GM18861 (cell line): ENCODE results near the gene EXOC7.
A peak's percentile ranks its signal among the peaks of the same experiment; 100 is the strongest.
"Not testable (repeated sequence)": the region's sequence is repeated elsewhere in the genome, so short reads cannot be mapped to it uniquely, and the experiment has no call there.

Experiments
- ATAC-seq: cut with Tn5 transposase; IDR thresholded peaks from one replicate; pipeline ENCODE4 v1.9.1; 2021; ENCODE audit not compliant: unreplicated experiment

Gene EXOC7

GRCh38 chr17:76076146-76076764 is 27.3 kb downstream of the EXOC7 start:
- no peak for ATAC-seq

- no peak for ATAC-seq
Measured at GRCh38 chr17:76075364-76076145, 28.0 kb downstream of the EXOC7 start.

- ATAC-seq, result no peak
Measured at GRCh38 chr17:76074390-76075363, 28.9 kb downstream of the EXOC7 start, which contains the start of gene GALR2. Gene GALR2 (plus strand): TSS chr17:76074781. CDS start chr17:76074884, 103 bp downstream.

- ATAC-seq, result peak; percentile 83
Measured at GRCh38 chr17:76072148-76072858, 31.3 kb downstream of the EXOC7 start, which contains the start of gene SRP68. Gene SRP68 (minus strand): TSS chr17:76072517. CDS start chr17:76072491, 26 bp downstream.

- no peak for ATAC-seq
Measured at GRCh38 chr17:76071531-76072147, 31.9 kb downstream of the EXOC7 start.

DNA sequence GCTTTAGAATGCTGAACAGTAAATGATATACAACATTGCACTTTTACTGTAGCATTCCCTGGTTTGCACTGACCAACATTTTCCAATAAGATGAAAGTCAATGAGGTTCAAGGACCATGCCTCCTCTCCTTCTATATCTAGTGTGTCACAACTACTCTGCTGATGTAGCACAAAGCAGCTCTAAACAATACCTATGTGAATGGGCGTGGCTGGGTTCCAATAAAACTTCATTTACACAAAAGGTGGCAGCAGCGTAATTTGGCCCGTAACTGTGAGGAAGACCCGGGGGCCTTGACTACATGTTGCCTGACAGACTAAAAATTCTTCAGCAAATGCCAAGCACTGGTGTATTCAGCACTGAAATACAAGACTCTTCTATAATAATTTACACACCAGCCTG is 37.8 kb downstream of the EXOC7 start:
- ATAC-seq, result no peak

DNA sequence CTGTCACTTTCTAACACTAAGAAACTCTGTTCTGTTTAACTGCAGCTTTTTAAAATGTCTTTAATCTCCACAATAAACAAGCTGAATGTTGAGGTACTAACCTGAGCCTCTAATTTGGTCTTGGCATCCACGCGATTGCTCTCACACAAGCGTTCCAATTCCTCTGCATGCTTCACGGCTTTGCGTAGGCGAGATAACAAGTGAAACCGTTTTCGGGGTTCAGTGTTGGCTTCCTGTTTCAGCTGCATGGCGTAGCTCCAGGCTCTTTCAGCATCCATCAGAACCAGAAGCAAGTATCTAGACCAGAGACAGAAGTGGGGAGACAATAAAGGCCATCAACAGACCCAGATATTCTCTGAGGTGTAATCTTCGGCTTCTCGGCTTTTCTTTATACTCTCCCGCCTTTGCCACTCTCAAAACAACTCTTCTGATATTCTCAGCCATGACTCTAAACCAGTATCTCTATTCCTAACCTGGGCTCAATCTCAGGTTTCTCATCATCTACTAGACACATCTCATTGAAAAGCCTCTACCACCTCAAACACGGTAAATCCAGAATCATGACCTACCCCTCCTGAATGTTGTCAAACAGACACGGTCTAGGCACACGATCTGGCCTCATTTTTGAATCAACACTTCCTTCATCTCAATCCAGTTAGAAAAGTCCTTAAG is 39.6 kb downstream of the EXOC7 start:
- ATAC-seq, result no peak

DNA sequence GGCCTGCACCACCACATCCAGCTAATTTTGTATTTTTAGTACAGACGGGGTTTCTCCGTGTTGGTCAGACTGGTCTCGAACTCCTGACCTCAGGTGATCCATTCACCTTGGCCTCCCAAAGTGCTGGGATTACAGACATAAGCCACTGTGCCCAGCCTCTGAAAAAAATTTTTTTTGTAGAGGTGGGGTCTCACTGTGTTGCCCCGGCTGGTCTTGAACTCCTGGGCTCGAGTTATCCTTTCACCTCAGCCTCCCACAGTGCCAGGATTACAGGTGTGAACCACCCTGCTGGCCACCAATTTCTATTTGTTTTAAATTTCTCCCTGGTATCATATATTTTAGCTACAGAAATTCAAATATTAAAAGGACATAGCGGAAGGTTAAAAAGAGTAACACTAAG is 45.3 kb downstream of the EXOC7 start:
- not testable (repeated sequence) for ATAC-seq

- no peak for ATAC-seq
Measured at GRCh38 chr17:76056882-76057281, 46.7 kb downstream of the EXOC7 start.

- ATAC-seq, result no peak
Measured at GRCh38 chr17:76054112-76054476, 49.5 kb downstream of the EXOC7 start.

GRCh38 chr17:76053246-76054111 is 50.1 kb downstream of the EXOC7 start:
- ATAC-seq, result no peak

DNA sequence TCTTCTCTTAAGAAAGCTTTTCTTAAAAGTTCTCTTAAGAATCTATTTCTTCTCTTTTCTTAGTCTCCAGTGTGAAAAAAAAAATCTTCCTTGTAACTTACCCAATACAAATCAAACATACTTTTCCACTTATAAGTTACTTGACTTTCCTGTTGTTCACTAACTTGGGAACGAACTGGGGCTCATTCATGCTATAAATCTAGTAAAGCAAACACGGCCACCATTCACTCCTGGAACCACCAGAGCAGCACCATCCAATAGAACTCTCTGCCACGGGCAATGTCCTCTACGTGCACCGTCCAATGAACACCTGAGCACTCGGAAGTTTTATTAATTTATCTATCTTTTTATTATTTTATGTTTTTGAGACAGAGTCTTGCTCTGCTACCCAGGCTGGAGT is 52.0 kb downstream of the EXOC7 start:
- ATAC-seq, result no peak

- no peak for ATAC-seq
Measured at GRCh38 chr17:76050538-76051467, 52.8 kb downstream of the EXOC7 start.

GRCh38 chr17:76049836-76050537 is 53.6 kb downstream of the EXOC7 start:
- ATAC-seq, result no peak

- ATAC-seq, result no peak
Measured at GRCh38 chr17:76049239-76049638, 54.3 kb downstream of the EXOC7 start.

- ATAC-seq, result no peak
Measured at GRCh38 chr17:76048711-76049110, 54.9 kb downstream of the EXOC7 start.

DNA sequence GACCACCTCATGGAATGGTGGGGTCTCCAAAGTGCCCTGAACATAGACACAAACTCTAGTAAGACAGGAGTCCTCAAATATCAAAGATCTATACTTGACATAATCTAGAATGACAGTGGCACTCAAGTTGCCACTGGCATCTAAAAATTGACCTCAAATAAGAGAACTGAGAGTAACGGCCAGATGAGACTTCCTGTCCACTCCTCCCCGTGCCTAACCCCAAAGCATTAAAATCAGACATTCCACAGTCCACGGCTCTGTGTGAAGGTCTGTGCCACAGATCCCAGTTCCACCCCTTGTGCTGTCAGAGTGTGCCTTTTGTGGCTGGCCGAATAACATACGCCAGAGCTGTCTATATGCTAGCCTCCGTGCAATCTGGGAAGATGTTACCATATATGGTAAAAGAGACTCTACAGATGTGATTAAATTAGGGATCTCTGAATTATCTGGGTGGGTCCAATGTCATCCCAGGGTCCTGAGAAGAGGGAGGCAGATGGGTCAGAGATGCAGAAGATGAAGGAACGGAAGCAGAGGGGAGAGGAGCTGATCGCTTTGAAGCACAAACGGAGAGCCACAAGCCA is 55.5 kb downstream of the EXOC7 start:
- ATAC-seq, result no peak
